ENCODE results near the gene DLGAP5. TPM values are rescaled to one million over a fixed set of nuclear protein-coding genes. Genes with fewer than 3 reads are reported as not detected.

The DLGAP5 gene
- polyA plus RNA-seq = 10 to 100 TPM in 2 of 4 donors, 1 to 10 TPM in 1, under 1 TPM in 1; 0.81 to 13.2 (median 6.6) TPM
- long read RNA-seq, donor 1 = 0 reads
- long read RNA-seq, donor 2, partial matches to known transcripts = 0 of 2 reads
- long read RNA-seq, donor 2, other reads (novel, unspliced or antisense) = 0 of 2 reads
- long read RNA-seq, donor 3 = 0 reads
- long read RNA-seq, donor 4 = 0 reads
- long read RNA-seq, donor 5, partial matches to known transcripts = 0 of 1 reads
- long read RNA-seq, donor 5, other reads (novel, unspliced or antisense) = 0 of 1 reads
- long read RNA-seq, donor 6 = 0 reads
- long read RNA-seq, donor 7 = 0 reads
- long read RNA-seq, donor 8 = 0 reads
- long read RNA-seq, donor 9 = 0 reads
- long read RNA-seq, donor 10, partial matches to known transcripts = 0 of 1 reads
- long read RNA-seq, donor 10, other reads (novel, unspliced or antisense) = 0 of 1 reads

- H3K27ac ChIP-seq (ENCODE audit: low read depth in 1 of 3, low read length in 2 of 3) = peak within 1 kb of the TSS in 2 of 3 donors; percentile 16 to 66
- DNase-seq = peak; percentile 96 to 99
- peak within 1 kb of the TSS; percentile 31 to 79 (median 76) for H3K4me3 ChIP-seq (ENCODE audit: low read depth in 1 of 3, low read length in 3 of 3)
Observed at GRCh38 chr14:55191203-55192053, at the start of gene DLGAP5. DLGAP5 (minus strand) TSS chr14:55191585; CDS start chr14:55189179, 2,406 bp downstream.

GRCh38 chr14:55240526-55241178 is 49.3 kb upstream of the DLGAP5 start:
- H3K27me3 ChIP-seq (ENCODE audit: control insufficient read depth in 3 of 3, insufficient read depth in 3 of 3, low read length in 3 of 3) = peaks cover 0 to 25% (median 2%) of the 10 kb centered on the region in 3 donors
- H3K27ac ChIP-seq (ENCODE audit: low read depth in 1 of 3, low read length in 2 of 3) = no peak overlapping the region
- FAIRE-seq (no peak), DNase-seq (peak in 1 of 2 donors; percentile 15)
- H3K36me3 ChIP-seq (ENCODE audit: control insufficient read depth in 3 of 3, insufficient read depth in 2 of 3, low read depth in 1 of 3, low read length in 3 of 3) = no peaks in the 10 kb centered on the region
- no peak overlapping the region for H3K4me3 ChIP-seq (ENCODE audit: low read depth in 1 of 3, low read length in 3 of 3)
- WGBS, 3 donors = 36 to 46% (median 40%) methylated on average over 33 of the region's 33 CpGs
- H3K9me3 ChIP-seq (ENCODE audit: control insufficient read depth in 2 of 2, insufficient read depth in 1 of 2, low read depth in 1 of 2, low read length in 1 of 2) = no peaks in the 10 kb centered on the region
- no peaks in the 10 kb centered on the region for H3K4me1 ChIP-seq (ENCODE audit: control insufficient read depth in 3 of 3, insufficient read depth in 2 of 3, low read depth in 1 of 3, low read length in 2 of 3)

More at GRCh38 chr14:55191203-55192053, at the start of gene DLGAP5:
- no peaks in the 10 kb centered on the region for H3K36me3 ChIP-seq (ENCODE audit: control insufficient read depth in 3 of 3, insufficient read depth in 2 of 3, low read depth in 1 of 3, low read length in 3 of 3)
- H3K9me3 ChIP-seq (ENCODE audit: control insufficient read depth in 2 of 2, insufficient read depth in 1 of 2, low read depth in 1 of 2, low read length in 1 of 2) = no peaks in the 10 kb centered on the region
- H3K4me1 ChIP-seq (ENCODE audit: control insufficient read depth in 3 of 3, insufficient read depth in 2 of 3, low read depth in 1 of 3, low read length in 2 of 3) = peaks cover 0 to 5% (median 0%) of the 10 kb centered on the region in 3 donors
- H3K27me3 ChIP-seq (ENCODE audit: control insufficient read depth in 3 of 3, insufficient read depth in 3 of 3, low read length in 3 of 3) = no peaks in the 10 kb centered on the region
- 1 to 2% (median 1%) methylated on average over 46 of the region's 46 CpGs for WGBS, 3 donors
- FAIRE-seq = no peak

GRCh38 chr14:55239320-55239719 is 47.9 kb upstream of the DLGAP5 start:
- DNase-seq = no peak
- H3K4me1 ChIP-seq (ENCODE audit: control insufficient read depth in 3 of 3, insufficient read depth in 2 of 3, low read depth in 1 of 3, low read length in 2 of 3) = no peaks in the 10 kb centered on the region
- no peak overlapping the region for H3K4me3 ChIP-seq (ENCODE audit: low read depth in 1 of 3, low read length in 3 of 3)
- WGBS, 3 donors = 63 to 71% (median 63%) methylated on average over 1 of the region's 1 CpG
- no peaks in the 10 kb centered on the region for H3K9me3 ChIP-seq (ENCODE audit: control insufficient read depth in 2 of 2, insufficient read depth in 1 of 2, low read depth in 1 of 2, low read length in 1 of 2)
- no peak overlapping the region for H3K27ac ChIP-seq (ENCODE audit: low read depth in 1 of 3, low read length in 2 of 3)
- H3K36me3 ChIP-seq (ENCODE audit: control insufficient read depth in 3 of 3, insufficient read depth in 2 of 3, low read depth in 1 of 3, low read length in 3 of 3) = no peaks in the 10 kb centered on the region
- H3K27me3 ChIP-seq (ENCODE audit: control insufficient read depth in 3 of 3, insufficient read depth in 3 of 3, low read length in 3 of 3) = peaks cover 0 to 25% (median 2%) of the 10 kb centered on the region in 3 donors
- FAIRE-seq = no peak

GRCh38 chr14:55238019-55238680 is 46.8 kb upstream of the DLGAP5 start:
- Histone ChIP-seq H3K27ac (ENCODE audit: low read depth in 1 of 3, low read length in 2 of 3) (no peak overlapping the region), H3K9me3 (ENCODE audit: control insufficient read depth in 2 of 2, insufficient read depth in 1 of 2, low read depth in 1 of 2, low read length in 1 of 2) (no peaks in the 10 kb centered on the region), H3K4me3 (ENCODE audit: low read depth in 1 of 3, low read length in 3 of 3) (no peak overlapping the region), H3K36me3 (ENCODE audit: control insufficient read depth in 3 of 3, insufficient read depth in 2 of 3, low read depth in 1 of 3, low read length in 3 of 3) (no peaks in the 10 kb centered on the region), H3K4me1 (ENCODE audit: control insufficient read depth in 3 of 3, insufficient read depth in 2 of 3, low read depth in 1 of 3, low read length in 2 of 3) (no peaks in the 10 kb centered on the region), H3K27me3 (ENCODE audit: control insufficient read depth in 3 of 3, insufficient read depth in 3 of 3, low read length in 3 of 3) (peaks cover 0 to 25% (median 2%) of the 10 kb centered on the region in 3 donors)
- no peak for DNase-seq
- WGBS, 3 donors = 78 to 89% (median 82%) methylated on average over 12 of the region's 12 CpGs
- no peak for FAIRE-seq

GRCh38 chr14:55233591-55233990 is 42.2 kb upstream of the DLGAP5 start:
- Histone ChIP-seq H3K9me3 (ENCODE audit: control insufficient read depth in 2 of 2, insufficient read depth in 1 of 2, low read depth in 1 of 2, low read length in 1 of 2) (no peaks in the 10 kb centered on the region), H3K27ac (ENCODE audit: low read depth in 1 of 3, low read length in 2 of 3) (no peak overlapping the region), H3K4me3 (ENCODE audit: low read depth in 1 of 3, low read length in 3 of 3) (no peak overlapping the region), H3K27me3 (ENCODE audit: control insufficient read depth in 3 of 3, insufficient read depth in 3 of 3, low read length in 3 of 3) (peaks cover 0 to 6% (median 0%) of the 10 kb centered on the region in 3 donors), H3K36me3 (ENCODE audit: control insufficient read depth in 3 of 3, insufficient read depth in 2 of 3, low read depth in 1 of 3, low read length in 3 of 3) (no peaks in the 10 kb centered on the region), H3K4me1 (ENCODE audit: control insufficient read depth in 3 of 3, insufficient read depth in 2 of 3, low read depth in 1 of 3, low read length in 2 of 3) (no peaks in the 10 kb centered on the region)
- peak in 1 of 2 donors; percentile 29 for DNase-seq
- no peak for FAIRE-seq
- 16 to 40% (median 20%) methylated on average over 3 of the region's 3 CpGs for WGBS, 3 donors

- FAIRE-seq = no peak
- DNase-seq = no peak
- Histone ChIP-seq H3K36me3 (ENCODE audit: control insufficient read depth in 3 of 3, insufficient read depth in 2 of 3, low read depth in 1 of 3, low read length in 3 of 3) (no peaks in the 10 kb centered on the region), H3K9me3 (ENCODE audit: control insufficient read depth in 2 of 2, insufficient read depth in 1 of 2, low read depth in 1 of 2, low read length in 1 of 2) (peaks cover 0 to 4% of the 10 kb centered on the region in 2 donors), H3K27me3 (ENCODE audit: control insufficient read depth in 3 of 3, insufficient read depth in 3 of 3, low read length in 3 of 3) (peaks cover 0 to 3% (median 0%) of the 10 kb centered on the region in 3 donors), H3K4me3 (ENCODE audit: low read depth in 1 of 3, low read length in 3 of 3) (no peak overlapping the region), H3K4me1 (ENCODE audit: control insufficient read depth in 3 of 3, insufficient read depth in 2 of 3, low read depth in 1 of 3, low read length in 2 of 3) (no peaks in the 10 kb centered on the region), H3K27ac (ENCODE audit: low read depth in 1 of 3, low read length in 2 of 3) (no peak overlapping the region)
- 85 to 92% (median 88%) methylated on average over 2 of the region's 2 CpGs for WGBS, 3 donors
Observed at GRCh38 chr14:55228261-55228660, 36.9 kb upstream of the DLGAP5 start.

- no peak for DNase-seq
- no peaks in the 10 kb centered on the region for H3K36me3 ChIP-seq (ENCODE audit: control insufficient read depth in 3 of 3, insufficient read depth in 2 of 3, low read depth in 1 of 3, low read length in 3 of 3)
- H3K27ac ChIP-seq (ENCODE audit: low read depth in 1 of 3, low read length in 2 of 3) = no peak overlapping the region
- FAIRE-seq = no peak
- no peak overlapping the region for H3K4me3 ChIP-seq (ENCODE audit: low read depth in 1 of 3, low read length in 3 of 3)
- H3K4me1 ChIP-seq (ENCODE audit: control insufficient read depth in 3 of 3, insufficient read depth in 2 of 3, low read depth in 1 of 3, low read length in 2 of 3) = no peaks in the 10 kb centered on the region
- no peaks in the 10 kb centered on the region for H3K27me3 ChIP-seq (ENCODE audit: control insufficient read depth in 3 of 3, insufficient read depth in 3 of 3, low read length in 3 of 3)
- peaks cover 0 to 9% of the 10 kb centered on the region in 2 donors for H3K9me3 ChIP-seq (ENCODE audit: control insufficient read depth in 2 of 2, insufficient read depth in 1 of 2, low read depth in 1 of 2, low read length in 1 of 2)
Observed at GRCh38 chr14:55223364-55223763, 32.0 kb upstream of the DLGAP5 start.

GRCh38 chr14:55221968-55222367 is 30.6 kb upstream of the DLGAP5 start:
- no peak for FAIRE-seq
- H3K4me3 ChIP-seq (ENCODE audit: low read depth in 1 of 3, low read length in 3 of 3) = no peak overlapping the region
- no peaks in the 10 kb centered on the region for H3K36me3 ChIP-seq (ENCODE audit: control insufficient read depth in 3 of 3, insufficient read depth in 2 of 3, low read depth in 1 of 3, low read length in 3 of 3)
- no peak overlapping the region for H3K27ac ChIP-seq (ENCODE audit: low read depth in 1 of 3, low read length in 2 of 3)
- H3K9me3 ChIP-seq (ENCODE audit: control insufficient read depth in 2 of 2, insufficient read depth in 1 of 2, low read depth in 1 of 2, low read length in 1 of 2) = peaks cover 0 to 5% of the 10 kb centered on the region in 2 donors
- H3K27me3 ChIP-seq (ENCODE audit: control insufficient read depth in 3 of 3, insufficient read depth in 3 of 3, low read length in 3 of 3) = no peaks in the 10 kb centered on the region
- DNase-seq = peak in 1 of 2 donors; percentile 24
- H3K4me1 ChIP-seq (ENCODE audit: control insufficient read depth in 3 of 3, insufficient read depth in 2 of 3, low read depth in 1 of 3, low read length in 2 of 3) = no peaks in the 10 kb centered on the region

Data from small intestine (tissue), 16 donors.